ENCODE results near the gene SH2D5. TPM values are rescaled to one million over a fixed set of nuclear protein-coding genes. Genes with fewer than 3 reads are reported as not detected.

The SH2D5 gene
- total RNA-seq, 2 donors from 2014 or later, result 2.2 TPM; not detected in 1

DNA sequence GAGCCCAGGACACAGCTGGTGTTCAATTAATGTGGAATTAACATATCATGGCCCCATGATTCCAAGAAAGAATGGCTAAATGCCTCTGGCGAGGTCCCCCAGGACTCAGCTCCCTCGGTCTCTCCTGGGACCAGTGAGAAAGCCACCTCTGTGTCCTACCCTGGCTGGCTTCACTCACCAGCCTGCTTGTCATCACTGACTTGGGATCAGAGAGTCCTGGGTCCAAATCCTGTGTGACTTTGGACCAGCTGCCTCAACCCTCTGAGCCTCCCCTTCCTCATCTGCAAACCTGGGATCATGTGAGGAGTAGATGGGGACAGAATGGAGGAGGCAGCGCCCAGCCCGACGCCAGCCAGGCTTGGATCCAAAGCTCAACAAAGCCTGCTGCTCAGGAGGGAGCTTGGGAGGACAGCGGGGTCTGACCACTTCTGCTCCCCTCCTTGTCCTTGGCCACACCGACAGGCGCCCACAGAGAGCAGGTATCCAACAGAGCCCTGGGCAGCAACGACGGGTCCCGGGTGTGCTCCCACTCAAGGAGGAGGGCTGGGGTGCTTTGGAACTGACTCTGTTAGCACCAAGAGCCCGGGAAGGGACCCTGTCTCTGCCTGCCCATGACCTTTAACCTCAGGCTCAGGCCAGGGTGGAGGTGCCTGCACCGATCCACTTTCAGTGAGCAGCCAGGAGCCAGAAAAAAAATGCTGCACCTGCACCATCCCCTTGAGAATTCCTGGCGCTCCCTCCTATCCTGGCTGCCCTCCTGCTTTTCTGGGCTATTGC, 3.2 kb downstream of the SH2D5 start:
- intact Hi-C loops (cut with DNase I), result no loop called here
- Histone ChIP-seq H3K27me3 (replicated peaks; ENCODE audit: insufficient read depth) (no peaks in the 10 kb centered on the region), H3K4me1 (replicated peaks) (no peaks in the 10 kb centered on the region), H3K27ac (no peak overlapping the region), H3K36me3 (no peaks in the 10 kb centered on the region), H3K4me3 (no peak overlapping the region), H3K9me3 (no peaks in the 10 kb centered on the region)
- TF ChIP-seq, protein P1, sequence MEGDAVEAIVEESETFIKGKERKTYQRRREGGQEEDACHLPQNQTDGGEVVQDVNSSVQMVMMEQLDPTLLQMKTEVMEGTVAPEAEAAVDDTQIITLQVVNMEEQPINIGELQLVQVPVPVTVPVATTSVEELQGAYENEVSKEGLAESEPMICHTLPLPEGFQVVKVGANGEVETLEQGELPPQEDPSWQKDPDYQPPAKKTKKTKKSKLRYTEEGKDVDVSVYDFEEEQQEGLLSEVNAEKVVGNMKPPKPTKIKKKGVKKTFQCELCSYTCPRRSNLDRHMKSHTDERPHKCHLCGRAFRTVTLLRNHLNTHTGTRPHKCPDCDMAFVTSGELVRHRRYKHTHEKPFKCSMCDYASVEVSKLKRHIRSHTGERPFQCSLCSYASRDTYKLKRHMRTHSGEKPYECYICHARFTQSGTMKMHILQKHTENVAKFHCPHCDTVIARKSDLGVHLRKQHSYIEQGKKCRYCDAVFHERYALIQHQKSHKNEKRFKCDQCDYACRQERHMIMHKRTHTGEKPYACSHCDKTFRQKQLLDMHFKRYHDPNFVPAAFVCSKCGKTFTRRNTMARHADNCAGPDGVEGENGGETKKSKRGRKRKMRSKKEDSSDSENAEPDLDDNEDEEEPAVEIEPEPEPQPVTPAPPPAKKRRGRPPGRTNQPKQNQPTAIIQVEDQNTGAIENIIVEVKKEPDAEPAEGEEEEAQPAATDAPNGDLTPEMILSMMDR (IDR thresholded peaks at IDR 0.05), result no peak
- no peak for TF ChIP-seq POLR2AphosphoS5 (IDR thresholded peaks at IDR 0.05)
- no peak for TF ChIP-seq POLR2A (IDR thresholded peaks at IDR 0.05)
- no peak for DNase-seq (ENCODE audit: low spot score)
- 57% methylated on average over 14 of the region's 14 CpGs for WGBS

GRCh38 chr1:20728371-20729154, 3.9 kb downstream of the SH2D5 start:
- H3K27ac ChIP-seq, result no peak overlapping the region
- intact Hi-C loops (cut with DNase I), result no loop called here
- WGBS, result 75% methylated on average over 9 of the region's 9 CpGs
- no peaks in the 10 kb centered on the region for H3K27me3 ChIP-seq (replicated peaks; ENCODE audit: insufficient read depth)
- no peak for DNase-seq (ENCODE audit: low spot score)
- no peaks in the 10 kb centered on the region for H3K36me3 ChIP-seq
- H3K4me3 ChIP-seq, result no peak overlapping the region
- TF ChIP-seq, protein P1 (IDR thresholded peaks at IDR 0.05), result no peak
- TF ChIP-seq POLR2A (IDR thresholded peaks at IDR 0.05) (no peak), POLR2AphosphoS5 (IDR thresholded peaks at IDR 0.05) (no peak)
- no peaks in the 10 kb centered on the region for H3K9me3 ChIP-seq
- H3K4me1 ChIP-seq (replicated peaks), result no peaks in the 10 kb centered on the region

DNA sequence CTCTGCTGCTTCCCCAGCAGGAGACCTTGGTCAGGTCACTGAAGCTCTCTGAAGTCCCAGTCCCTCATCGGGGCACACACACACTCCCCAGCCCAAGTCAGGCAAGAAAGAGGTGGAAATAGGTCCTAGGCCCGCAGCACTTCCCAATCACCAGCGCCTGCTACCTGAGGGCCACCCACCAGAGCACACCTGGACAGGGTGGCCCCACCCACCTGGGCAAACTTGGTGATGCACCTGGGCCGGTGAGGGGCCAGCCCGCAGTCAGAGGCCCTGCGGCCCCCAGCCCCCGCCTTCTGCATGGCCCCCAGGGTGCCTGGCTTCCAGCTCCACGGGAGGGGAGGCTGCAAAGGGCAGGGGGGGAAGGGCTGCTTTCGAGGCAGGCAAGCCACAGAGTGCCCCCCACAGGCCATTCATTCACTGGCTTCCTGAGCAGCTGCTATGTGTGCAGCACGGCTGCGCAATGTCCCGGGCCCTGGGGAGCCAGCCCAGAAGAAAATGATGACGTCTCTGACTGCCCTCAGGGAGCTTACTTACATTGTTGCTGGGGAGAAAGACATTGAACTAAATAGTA, 4.7 kb downstream of the SH2D5 start:
- H3K4me1 ChIP-seq (replicated peaks), result no peaks in the 10 kb centered on the region
- no peaks in the 10 kb centered on the region for H3K9me3 ChIP-seq
- no peak overlapping the region for H3K4me3 ChIP-seq
- no peak overlapping the region for H3K27ac ChIP-seq
- H3K27me3 ChIP-seq (replicated peaks; ENCODE audit: insufficient read depth), result no peaks in the 10 kb centered on the region
- no peak for TF ChIP-seq POLR2A (IDR thresholded peaks at IDR 0.05)
- no peak for TF ChIP-seq POLR2AphosphoS5 (IDR thresholded peaks at IDR 0.05)
- TF ChIP-seq, protein P1 (IDR thresholded peaks at IDR 0.05), result no peak
- WGBS, result 66% methylated on average over 13 of the region's 13 CpGs
- intact Hi-C loops (cut with DNase I), result no loop called here
- no peak for DNase-seq (ENCODE audit: low spot score)
- no peaks in the 10 kb centered on the region for H3K36me3 ChIP-seq

- no peak overlapping the region for H3K4me3 ChIP-seq
- intact Hi-C loops (cut with DNase I), result no loop called here
- TF ChIP-seq POLR2AphosphoS5 (IDR thresholded peaks at IDR 0.05), result no peak
- TF ChIP-seq, protein P1 (IDR thresholded peaks at IDR 0.05), result no peak
- TF ChIP-seq POLR2A (IDR thresholded peaks at IDR 0.05), result no peak
- no peaks in the 10 kb centered on the region for H3K36me3 ChIP-seq
- H3K27me3 ChIP-seq (replicated peaks; ENCODE audit: insufficient read depth), result no peaks in the 10 kb centered on the region
- no peak overlapping the region for H3K27ac ChIP-seq
- no peaks in the 10 kb centered on the region for H3K4me1 ChIP-seq (replicated peaks)
- no peaks in the 10 kb centered on the region for H3K9me3 ChIP-seq
- 88% methylated on average over 14 of the region's 17 CpGs for WGBS
- DNase-seq (ENCODE audit: low spot score), result no peak
These were observed 5.4 kb downstream of the SH2D5 start for GRCh38 chr1:20726932-20727745.

Data from prostate gland (tissue), 2 donors.